HEK293T (cell line): ENCODE data around the gene TMBIM6.

Experiments used
- HDGF ChIP-seq: fragments of 450-650 bp; IDR thresholded peaks from 2 replicates; pipeline ENCODE4 v1.6.1; 2017; ENCODE audit warnings: antibody characterized with exemption, borderline replicate concordance
- L3MBTL2 ChIP-seq: fragments of 450-650 bp; conservative IDR thresholded peaks from 2 replicates; pipeline ENCODE4 v1.6.1; 2016; ENCODE audit warnings: mild to moderate bottlenecking
- LEF1 ChIP-seq: fragments of 450-650 bp; IDR thresholded peaks from 2 replicates; pipeline ENCODE4 v1.6.1; 2017; ENCODE audit warnings: mild to moderate bottlenecking, borderline replicate concordance
- NFRKB ChIP-seq: fragments of 450-650 bp; IDR thresholded peaks from 2 replicates; pipeline ENCODE4 v1.6.1; 2016; ENCODE audit warnings: mild to moderate bottlenecking, moderate library complexity
- SP1 ChIP-seq: fragments of 450-650 bp; IDR thresholded peaks from 2 replicates; pipeline ENCODE4 v1.6.1; 2017
- SUZ12 ChIP-seq: fragments of 450-650 bp; IDR thresholded peaks from 2 replicates; pipeline ENCODE4 v1.6.1; 2016; ENCODE audit warnings: mild to moderate bottlenecking

GRCh38 chr12:49800421-49801140 lies 59.2 kb downstream of the TMBIM6 start:
- TF ChIP-seq L3MBTL2 (no peak), LEF1 (no peak), HDGF (no peak), SUZ12 (no peak), SP1 (no peak), NFRKB (no peak)
